ENCODE measurements around the gene ATP8B3.

DNA sequence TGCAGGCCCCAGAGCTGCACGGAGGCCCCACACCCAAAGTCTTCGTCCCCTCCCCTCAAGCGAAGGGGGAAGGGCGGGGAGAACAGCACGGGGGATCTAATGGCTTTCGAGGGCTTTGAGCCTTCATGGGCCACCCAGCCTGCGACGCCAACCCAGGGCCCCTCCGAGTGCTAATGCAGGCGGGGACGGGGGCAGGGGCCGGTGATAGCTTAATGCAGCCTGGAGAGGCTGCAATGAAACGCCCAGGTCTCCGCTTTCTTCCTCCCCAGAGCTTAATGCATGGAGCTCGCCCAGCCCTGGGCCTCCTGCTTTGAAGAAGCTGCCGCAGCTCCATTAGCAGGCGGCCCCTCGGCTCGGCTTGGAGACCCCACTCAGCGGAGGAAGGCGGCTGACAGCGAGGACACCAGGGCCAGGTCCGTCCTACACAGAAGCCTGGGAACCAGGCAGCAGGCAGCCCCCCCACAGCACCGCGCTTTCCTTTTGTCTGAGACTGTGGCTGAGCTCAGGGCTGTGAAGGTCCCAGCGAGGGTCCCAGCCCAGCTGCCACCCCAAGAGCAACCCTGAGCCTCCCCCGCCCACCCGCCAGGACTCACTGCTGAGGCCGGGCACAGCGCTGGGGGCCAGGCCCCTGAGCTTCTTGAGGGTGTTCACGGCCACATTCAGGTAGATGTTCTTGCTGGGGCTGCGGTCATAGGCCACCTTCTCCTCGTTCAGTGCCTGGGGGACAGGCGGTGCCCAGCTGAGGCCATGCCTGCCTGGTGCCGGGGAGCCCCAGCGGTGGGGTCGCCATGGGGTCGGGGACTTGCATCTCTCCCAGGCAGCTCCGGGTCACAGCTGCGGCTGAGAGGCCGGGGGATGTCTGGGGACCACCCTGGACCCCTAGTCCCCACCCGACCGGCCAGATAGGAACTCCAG is 7.5 kb upstream of the ATP8B3 start:
- TF ChIP-seq, protein P1, sequence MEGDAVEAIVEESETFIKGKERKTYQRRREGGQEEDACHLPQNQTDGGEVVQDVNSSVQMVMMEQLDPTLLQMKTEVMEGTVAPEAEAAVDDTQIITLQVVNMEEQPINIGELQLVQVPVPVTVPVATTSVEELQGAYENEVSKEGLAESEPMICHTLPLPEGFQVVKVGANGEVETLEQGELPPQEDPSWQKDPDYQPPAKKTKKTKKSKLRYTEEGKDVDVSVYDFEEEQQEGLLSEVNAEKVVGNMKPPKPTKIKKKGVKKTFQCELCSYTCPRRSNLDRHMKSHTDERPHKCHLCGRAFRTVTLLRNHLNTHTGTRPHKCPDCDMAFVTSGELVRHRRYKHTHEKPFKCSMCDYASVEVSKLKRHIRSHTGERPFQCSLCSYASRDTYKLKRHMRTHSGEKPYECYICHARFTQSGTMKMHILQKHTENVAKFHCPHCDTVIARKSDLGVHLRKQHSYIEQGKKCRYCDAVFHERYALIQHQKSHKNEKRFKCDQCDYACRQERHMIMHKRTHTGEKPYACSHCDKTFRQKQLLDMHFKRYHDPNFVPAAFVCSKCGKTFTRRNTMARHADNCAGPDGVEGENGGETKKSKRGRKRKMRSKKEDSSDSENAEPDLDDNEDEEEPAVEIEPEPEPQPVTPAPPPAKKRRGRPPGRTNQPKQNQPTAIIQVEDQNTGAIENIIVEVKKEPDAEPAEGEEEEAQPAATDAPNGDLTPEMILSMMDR (IDR thresholded peaks at IDR 0.05), result no peak
- TF ChIP-seq POLR2A (IDR thresholded peaks at IDR 0.05), result no peak
